Smooth muscle cell (in vitro differentiated cells): ENCODE data around the gene CACNB2. TPM values are rescaled to one million over a fixed set of nuclear protein-coding genes. Genes with fewer than 3 reads are reported as not detected.

Experiments used
- DNase-seq: peaks from one replicate; lab custom pipeline; 2025; ENCODE audit not compliant: unreplicated experiment; lab: John Stamatoyannopoulos, UW
- H2AFZ ChIP-seq: fragments of 200-600 bp; sonication (generic); 2 replicates; pipeline ENCODE4 v1.6.0; 2016; ENCODE audit warnings: antibody characterized with exemption, low read depth, mild to moderate bottlenecking
- H3F3A ChIP-seq: fragments of 200-600 bp; sonication (generic); 2 replicates; pipeline ENCODE4 v1.6.0; 2017; ENCODE audit warnings: antibody characterized with exemption, low read depth
- H3K27ac ChIP-seq: fragments of 200-600 bp; sonication (generic); 2 replicates; pipeline ENCODE4 v1.5.1; 2016; ENCODE audit warnings: low read depth, mild to moderate bottlenecking
- H3K27me3 ChIP-seq: fragments of 200-600 bp; sonication (generic); 2 replicates; pipeline ENCODE4 v1.6.1; 2016; ENCODE audit warnings: low read depth, mild to moderate bottlenecking
- H3K36me3 ChIP-seq: fragments of 200-600 bp; sonication (generic); 2 replicates; pipeline ENCODE4 v1.5.1; 2016; ENCODE audit warnings: low read depth
- H3K4me1 ChIP-seq: fragments of 200-600 bp; sonication (generic); 2 replicates; pipeline ENCODE4 v1.5.1; 2016; ENCODE audit warnings: low read depth
- H3K4me2 ChIP-seq: fragments of 200-600 bp; sonication (generic); 2 replicates; pipeline ENCODE4 v1.6.0; 2016; ENCODE audit warnings: mild to moderate bottlenecking
- H3K4me3 ChIP-seq: fragments of 200-600 bp; sonication (generic); 2 replicates; pipeline ENCODE4 v1.5.1; 2016; ENCODE audit warnings: mild to moderate bottlenecking
- H3K79me2 ChIP-seq: fragments of 200-600 bp; sonication (generic); 2 replicates; pipeline ENCODE4 v1.6.0; 2016; ENCODE audit warnings: low read depth, mild to moderate bottlenecking
- H3K9ac ChIP-seq: fragments of 200-600 bp; sonication (generic); 2 replicates; pipeline ENCODE4 v1.6.0; 2016; ENCODE audit warnings: low read depth
- H3K9me3 ChIP-seq: fragments of 200-600 bp; sonication (generic); replicated peaks from 2 replicates; pipeline ENCODE4 v1.5.1; 2016; ENCODE audit warnings: low read depth
- H4K20me1 ChIP-seq: fragments of 200-600 bp; sonication (generic); 2 replicates; pipeline ENCODE4 v1.6.0; 2016; ENCODE audit warnings: low read depth
- WGBS: methylation state at CpG from one replicate; pipeline ENCODE4 v1.1.7; 2016; ENCODE audit warnings: low lambda C conversion rate; 5-methylcytosine and 5-hydroxymethylcytosine counted together
- polyA plus RNA-seq: library from polyadenylated mRNA; unstranded; fragments of >200 nt; fragmentation: Nextera tagmentation; extraction: Ambion mirVana; gene quantifications from 2 replicates; pipeline ENCODE4 v1.2.1, GENCODE V29; 2016
- total RNA-seq: library from RNA; depleted of rRNA; stranded (reverse); fragments of >200 nt; gene quantifications from 2 replicates; pipeline ENCODE4 v1.2.3, GENCODE V29; 2014
- TF ChIP-seq, protein P1 (sequence below): fragments of 200-600 bp; sonication (generic); IDR thresholded peaks from 2 replicates; pipeline ENCODE4 v1.5.1; 2017; ENCODE audit warnings: borderline replicate concordance, mild to moderate bottlenecking, antibody characterized with exemption; ENCODE audit not compliant: insufficient read depth, poor library complexity, severe bottlenecking

The CACNB2 gene
- total and polyA plus RNA-seq, 2 experiments from 2014 or later, result 0.04 to 1.1 TPM

DNA sequence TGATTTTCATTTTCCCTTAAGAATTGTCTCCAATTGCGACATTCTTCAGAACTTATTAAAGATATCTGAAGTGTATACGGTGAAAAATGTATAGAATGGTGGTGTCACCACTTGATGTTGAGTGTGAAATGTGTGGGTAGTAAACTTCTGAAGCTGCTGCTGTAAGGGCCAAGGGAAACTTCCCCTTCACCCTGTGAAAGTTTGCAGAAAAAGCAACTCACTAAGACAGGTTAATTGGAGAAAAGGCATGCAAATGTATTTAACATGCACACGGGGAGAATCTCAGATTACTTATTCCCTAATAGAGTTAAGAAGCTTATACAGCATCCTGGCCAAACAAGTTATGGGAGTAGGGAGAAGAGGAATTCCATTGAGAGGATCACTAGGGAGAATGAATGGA lies 338.1 kb downstream of the CACNB2 start:
- Histone ChIP-seq H3K27ac (no peak overlapping the region), H3K9ac (no peak overlapping the region), H3F3A (no peaks in the 10 kb centered on the region), H3K27me3 (no peaks in the 10 kb centered on the region), H4K20me1 (no peaks in the 10 kb centered on the region), H3K4me1 (no peaks in the 10 kb centered on the region), H3K36me3 (no peaks in the 10 kb centered on the region), H3K4me3 (no peak overlapping the region), H3K9me3 (no peaks in the 10 kb centered on the region), H3K79me2 (no peaks in the 10 kb centered on the region), H3K4me2 (no peak overlapping the region), H2AFZ (no peak overlapping the region)
- TF ChIP-seq, protein P1, sequence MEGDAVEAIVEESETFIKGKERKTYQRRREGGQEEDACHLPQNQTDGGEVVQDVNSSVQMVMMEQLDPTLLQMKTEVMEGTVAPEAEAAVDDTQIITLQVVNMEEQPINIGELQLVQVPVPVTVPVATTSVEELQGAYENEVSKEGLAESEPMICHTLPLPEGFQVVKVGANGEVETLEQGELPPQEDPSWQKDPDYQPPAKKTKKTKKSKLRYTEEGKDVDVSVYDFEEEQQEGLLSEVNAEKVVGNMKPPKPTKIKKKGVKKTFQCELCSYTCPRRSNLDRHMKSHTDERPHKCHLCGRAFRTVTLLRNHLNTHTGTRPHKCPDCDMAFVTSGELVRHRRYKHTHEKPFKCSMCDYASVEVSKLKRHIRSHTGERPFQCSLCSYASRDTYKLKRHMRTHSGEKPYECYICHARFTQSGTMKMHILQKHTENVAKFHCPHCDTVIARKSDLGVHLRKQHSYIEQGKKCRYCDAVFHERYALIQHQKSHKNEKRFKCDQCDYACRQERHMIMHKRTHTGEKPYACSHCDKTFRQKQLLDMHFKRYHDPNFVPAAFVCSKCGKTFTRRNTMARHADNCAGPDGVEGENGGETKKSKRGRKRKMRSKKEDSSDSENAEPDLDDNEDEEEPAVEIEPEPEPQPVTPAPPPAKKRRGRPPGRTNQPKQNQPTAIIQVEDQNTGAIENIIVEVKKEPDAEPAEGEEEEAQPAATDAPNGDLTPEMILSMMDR, result no peak
- no peak for DNase-seq
- 81% methylated on average over 3 of the region's 3 CpGs for WGBS

GRCh38 chr10:18479502-18479901 lies 339.3 kb downstream of the CACNB2 start:
- Histone ChIP-seq H4K20me1 (no peaks in the 10 kb centered on the region), H3K9ac (no peak overlapping the region), H3K4me1 (no peaks in the 10 kb centered on the region), H2AFZ (no peak overlapping the region), H3K36me3 (no peaks in the 10 kb centered on the region), H3K4me2 (no peak overlapping the region), H3K27ac (no peak overlapping the region), H3F3A (no peaks in the 10 kb centered on the region), H3K79me2 (no peaks in the 10 kb centered on the region), H3K4me3 (no peak overlapping the region), H3K27me3 (no peaks in the 10 kb centered on the region), H3K9me3 (no peaks in the 10 kb centered on the region)
- TF ChIP-seq, protein P1, result no peak
- no peak for DNase-seq
- 93% methylated on average over 5 of the region's 6 CpGs for WGBS

- H3F3A ChIP-seq, result no peaks in the 10 kb centered on the region
- no peaks in the 10 kb centered on the region for H3K9me3 ChIP-seq
- TF ChIP-seq, protein P1, result no peak
- H3K36me3 ChIP-seq, result no peaks in the 10 kb centered on the region
- no peak overlapping the region for H2AFZ ChIP-seq
- no peak overlapping the region for H3K4me2 ChIP-seq
- no peaks in the 10 kb centered on the region for H4K20me1 ChIP-seq
- DNase-seq, result no peak
- no peaks in the 10 kb centered on the region for H3K27me3 ChIP-seq
- H3K79me2 ChIP-seq, result no peaks in the 10 kb centered on the region
- H3K4me1 ChIP-seq, result no peaks in the 10 kb centered on the region
- H3K27ac ChIP-seq, result no peak overlapping the region
- H3K9ac ChIP-seq, result no peak overlapping the region
- 90% methylated on average over 11 of the region's 11 CpGs for WGBS
- no peak overlapping the region for H3K4me3 ChIP-seq
Observed at GRCh38 chr10:18483516-18484186, 343.4 kb downstream of the CACNB2 start.

DNA sequence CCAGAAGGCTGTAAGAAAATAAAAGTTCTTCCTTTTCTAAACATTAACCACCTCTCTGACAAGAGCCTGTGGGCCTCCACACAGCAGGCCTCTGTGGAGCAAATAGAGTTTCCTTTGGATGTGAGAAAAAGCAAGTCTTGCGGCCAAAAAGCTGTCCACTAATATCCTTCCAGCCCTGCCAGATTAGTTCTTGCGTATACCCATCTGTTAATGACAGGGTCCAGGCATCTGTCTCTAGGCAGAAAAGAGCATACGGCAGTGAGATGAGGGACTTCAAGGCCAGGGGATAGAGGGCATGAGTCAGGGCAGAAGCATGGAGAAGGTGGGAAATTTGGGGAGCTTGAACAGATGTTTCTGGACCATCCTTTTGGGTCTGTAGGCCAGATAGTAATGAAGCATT lies 346.2 kb downstream of the CACNB2 start:
- Histone ChIP-seq H3K79me2 (no peaks in the 10 kb centered on the region), H3K27me3 (no peaks in the 10 kb centered on the region), H3K4me3 (no peak overlapping the region), H3K9ac (no peak overlapping the region), H3K36me3 (no peaks in the 10 kb centered on the region), H3F3A (no peaks in the 10 kb centered on the region), H3K4me2 (no peak overlapping the region), H3K4me1 (no peaks in the 10 kb centered on the region), H3K27ac (no peak overlapping the region), H4K20me1 (no peaks in the 10 kb centered on the region), H3K9me3 (no peaks in the 10 kb centered on the region), H2AFZ (no peak overlapping the region)
- TF ChIP-seq, protein P1, result no peak
- no peak for DNase-seq
- 18% methylated on average over 3 of the region's 3 CpGs for WGBS
